Panc1 (cell line): ENCODE measurements around the gene UBASH3A. TPM values are rescaled to one million over a fixed set of nuclear protein-coding genes. Genes with fewer than 3 reads are reported as not detected.

Source experiments
- ATAC-seq: fragments of 200-7000 bp; cut with Tn5 transposase; 2 replicates; pipeline ENCODE4 v1.9.1; 2020; ENCODE audit warnings: mild to moderate bottlenecking, moderate library complexity
- BruUV-seq: library from RNA; stranded (reverse); fragments of 400-500 nt; replicated peaks from 2 replicates; lab custom pipeline; 2021; lab: Mats Ljungman, UMichigan
- CTCF ChIA-PET: fragments of 300-600 bp; sonication (Branson Sonifier 250); formaldehyde crosslinking; loops from one replicate; lab custom pipeline; 2022; ENCODE audit warnings: antibody characterized with exemption; lab: Charles Lee
- POLR2A ChIA-PET: fragments of 300-600 bp; sonication (Branson Sonifier 250); formaldehyde crosslinking; loops from one replicate; lab custom pipeline; 2022; ENCODE audit warnings: antibody characterized with exemption; lab: Charles Lee
- DNase-seq: peaks from one replicate; pipeline ENCODE4 v3.0.0-alpha.2; 2010; ENCODE audit warnings: low read depth, low spot score
- H3K27ac ChIP-seq: 2 replicates; pipeline ENCODE4 v1.5.1; 2011; ENCODE audit warnings: mild to moderate bottlenecking, low read length, inconsistent platforms
- H3K27me3 ChIP-seq: fragments of 200-500 bp; sonication (Bioruptor generic); 2 replicates; pipeline ENCODE4 v1.6.0; 2014; ENCODE audit warnings: low read length, inconsistent platforms; ENCODE audit not compliant: control insufficient read depth, insufficient read depth
- H3K36me3 ChIP-seq: fragments of 200-500 bp; sonication (Bioruptor generic); 2 replicates; pipeline ENCODE4 v1.5.1; 2014; ENCODE audit warnings: inconsistent platforms, mild to moderate bottlenecking, low read length, moderate library complexity; ENCODE audit not compliant: control insufficient read depth, insufficient read depth
- H3K4me1 ChIP-seq: 2 replicates; pipeline ENCODE4 v1.5.1; 2011; ENCODE audit warnings: inconsistent platforms, mild to moderate bottlenecking, low read length, moderate library complexity; ENCODE audit not compliant: control insufficient read depth, insufficient read depth
- H3K4me3 ChIP-seq, 2 experiments: 2 replicates each; pipeline ENCODE4 v1.5.1; 2011 to 2012; ENCODE audit warnings: low read depth in 2 of 2, low read length in 2 of 2, mild to moderate bottlenecking in 2 of 2, inconsistent platforms in 1 of 2, moderate library complexity in 1 of 2
- H3K9me3 ChIP-seq: fragments of 200-500 bp; sonication (Bioruptor generic); 2 replicates; pipeline ENCODE4 v1.5.1; 2014; ENCODE audit warnings: low read depth, mild to moderate bottlenecking, inconsistent platforms, low read length, moderate library complexity; ENCODE audit not compliant: control insufficient read depth, insufficient read depth
- POLR2AphosphoS5 ChIP-seq: IDR thresholded peaks from 2 replicates; pipeline ENCODE4 v1.6.1; 2012; ENCODE audit warnings: mild to moderate bottlenecking, low read depth, low read length, moderate library complexity
- SIN3A ChIP-seq: IDR thresholded peaks from 2 replicates; pipeline ENCODE4 v1.6.1; 2012; ENCODE audit warnings: low read depth, mild to moderate bottlenecking, low read length, moderate library complexity, borderline replicate concordance; ENCODE audit not compliant: insufficient read depth
- TCF7L2 ChIP-seq: IDR thresholded peaks from 2 replicates; pipeline ENCODE4 v1.6.1; 2011; ENCODE audit warnings: mild to moderate bottlenecking, low read depth, low read length, inconsistent platforms
- in situ Hi-C: cut with HindIII; loops from 2 replicates; pipeline ENCODE4 v1.10.0; 2016; ENCODE audit warnings: low sequenced_read_pairs, low pct_unique_long_range_greater_than_20kb
- intact Hi-C: fragments of 100-400 bp; cut with micrococcal nuclease; formaldehyde crosslinking; loops from one replicate; pipeline ENCODE4 v1.10.0; 2022; ENCODE audit not compliant: unreplicated experiment
- total RNA-seq: library from RNA; stranded (reverse); gene quantifications from one replicate; pipeline ENCODE4 v1.2.1, GENCODE V29; 2021; ENCODE audit not compliant: unreplicated experiment
- TF ChIP-seq, protein P1 (sequence below): fragments of 450-650 bp; IDR thresholded peaks from 2 replicates; pipeline ENCODE4 v1.5.1; 2017; ENCODE audit warnings: mild to moderate bottlenecking
- TF ChIP-seq, protein P2 (sequence below), 2 experiments: IDR thresholded peaks; 2 replicates each; pipeline ENCODE4 v1.6.1; 2011 to 2012; ENCODE audit warnings: low read depth in 2 of 2, control low read depth in 1 of 2, low read length in 1 of 2, mild to moderate bottlenecking in 1 of 2, moderate library complexity in 1 of 2; ENCODE audit not compliant: insufficient read depth in 1 of 2

The UBASH3A gene
- total RNA-seq, 1 experiment from 2014 or later: 0.33 TPM

DNA sequence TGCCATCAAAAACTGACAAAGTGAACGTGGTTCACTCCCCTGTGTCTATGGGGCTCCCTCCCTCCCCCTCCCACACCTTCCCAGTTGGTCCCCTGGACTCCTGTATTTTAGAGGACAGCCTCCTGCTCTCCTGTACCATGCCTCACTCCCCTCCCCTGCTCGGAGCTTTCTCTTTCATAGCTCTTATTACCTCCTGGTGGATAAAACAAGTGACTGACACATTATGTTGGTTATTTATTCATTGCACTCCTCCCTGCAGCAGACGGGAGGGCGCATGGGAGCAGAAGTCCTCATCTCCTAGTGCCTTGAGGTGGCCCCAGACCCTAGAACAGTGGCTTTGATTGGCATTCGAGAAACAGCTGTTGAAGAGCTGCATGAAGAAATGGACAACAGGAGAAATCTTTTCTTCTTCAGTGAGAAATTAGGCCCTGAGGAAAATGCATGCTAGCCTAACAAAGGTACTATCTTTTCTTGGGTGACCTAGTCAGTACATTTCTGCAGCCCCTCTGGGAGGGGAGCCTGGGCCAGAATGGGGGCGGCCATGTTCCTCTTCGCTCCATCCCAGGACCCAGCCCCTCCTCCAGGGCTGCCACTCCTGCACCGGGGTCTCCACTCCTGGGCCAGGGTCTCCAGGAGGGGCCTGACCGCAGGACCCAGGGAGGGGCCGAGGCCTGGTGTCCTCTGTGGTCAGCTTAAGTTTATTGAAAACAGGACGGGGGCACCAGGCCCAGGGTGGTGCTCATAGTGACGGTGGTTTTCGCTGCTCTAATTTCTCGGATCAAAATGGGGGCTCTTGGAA is 36.1 kb upstream of the UBASH3A start:
- no peak overlapping the region for H3K4me3 ChIP-seq
- no peaks in the 10 kb centered on the region; the same call in 1 of the 2 replicates for H3K4me1 ChIP-seq
- ATAC-seq (no peak), DNase-seq (no peak)
- POLR2A ChIA-PET: no interaction called here
- no peaks in the 10 kb centered on the region for H3K36me3 ChIP-seq
- TF ChIP-seq TCF7L2: no peak
- TF ChIP-seq, protein P1, sequence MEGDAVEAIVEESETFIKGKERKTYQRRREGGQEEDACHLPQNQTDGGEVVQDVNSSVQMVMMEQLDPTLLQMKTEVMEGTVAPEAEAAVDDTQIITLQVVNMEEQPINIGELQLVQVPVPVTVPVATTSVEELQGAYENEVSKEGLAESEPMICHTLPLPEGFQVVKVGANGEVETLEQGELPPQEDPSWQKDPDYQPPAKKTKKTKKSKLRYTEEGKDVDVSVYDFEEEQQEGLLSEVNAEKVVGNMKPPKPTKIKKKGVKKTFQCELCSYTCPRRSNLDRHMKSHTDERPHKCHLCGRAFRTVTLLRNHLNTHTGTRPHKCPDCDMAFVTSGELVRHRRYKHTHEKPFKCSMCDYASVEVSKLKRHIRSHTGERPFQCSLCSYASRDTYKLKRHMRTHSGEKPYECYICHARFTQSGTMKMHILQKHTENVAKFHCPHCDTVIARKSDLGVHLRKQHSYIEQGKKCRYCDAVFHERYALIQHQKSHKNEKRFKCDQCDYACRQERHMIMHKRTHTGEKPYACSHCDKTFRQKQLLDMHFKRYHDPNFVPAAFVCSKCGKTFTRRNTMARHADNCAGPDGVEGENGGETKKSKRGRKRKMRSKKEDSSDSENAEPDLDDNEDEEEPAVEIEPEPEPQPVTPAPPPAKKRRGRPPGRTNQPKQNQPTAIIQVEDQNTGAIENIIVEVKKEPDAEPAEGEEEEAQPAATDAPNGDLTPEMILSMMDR: no peak
- TF ChIP-seq, protein P2, sequence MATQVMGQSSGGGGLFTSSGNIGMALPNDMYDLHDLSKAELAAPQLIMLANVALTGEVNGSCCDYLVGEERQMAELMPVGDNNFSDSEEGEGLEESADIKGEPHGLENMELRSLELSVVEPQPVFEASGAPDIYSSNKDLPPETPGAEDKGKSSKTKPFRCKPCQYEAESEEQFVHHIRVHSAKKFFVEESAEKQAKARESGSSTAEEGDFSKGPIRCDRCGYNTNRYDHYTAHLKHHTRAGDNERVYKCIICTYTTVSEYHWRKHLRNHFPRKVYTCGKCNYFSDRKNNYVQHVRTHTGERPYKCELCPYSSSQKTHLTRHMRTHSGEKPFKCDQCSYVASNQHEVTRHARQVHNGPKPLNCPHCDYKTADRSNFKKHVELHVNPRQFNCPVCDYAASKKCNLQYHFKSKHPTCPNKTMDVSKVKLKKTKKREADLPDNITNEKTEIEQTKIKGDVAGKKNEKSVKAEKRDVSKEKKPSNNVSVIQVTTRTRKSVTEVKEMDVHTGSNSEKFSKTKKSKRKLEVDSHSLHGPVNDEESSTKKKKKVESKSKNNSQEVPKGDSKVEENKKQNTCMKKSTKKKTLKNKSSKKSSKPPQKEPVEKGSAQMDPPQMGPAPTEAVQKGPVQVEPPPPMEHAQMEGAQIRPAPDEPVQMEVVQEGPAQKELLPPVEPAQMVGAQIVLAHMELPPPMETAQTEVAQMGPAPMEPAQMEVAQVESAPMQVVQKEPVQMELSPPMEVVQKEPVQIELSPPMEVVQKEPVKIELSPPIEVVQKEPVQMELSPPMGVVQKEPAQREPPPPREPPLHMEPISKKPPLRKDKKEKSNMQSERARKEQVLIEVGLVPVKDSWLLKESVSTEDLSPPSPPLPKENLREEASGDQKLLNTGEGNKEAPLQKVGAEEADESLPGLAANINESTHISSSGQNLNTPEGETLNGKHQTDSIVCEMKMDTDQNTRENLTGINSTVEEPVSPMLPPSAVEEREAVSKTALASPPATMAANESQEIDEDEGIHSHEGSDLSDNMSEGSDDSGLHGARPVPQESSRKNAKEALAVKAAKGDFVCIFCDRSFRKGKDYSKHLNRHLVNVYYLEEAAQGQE (IDR thresholded peaks at IDR 0.05; ENCODE audit: insufficient read depth in 1 of 2, low read depth in 2 of 2, low read length in 1 of 2): no peak
- TF ChIP-seq POLR2AphosphoS5: no peak
- TF ChIP-seq SIN3A: no peak
- H3K27me3 ChIP-seq: no peaks in the 10 kb centered on the region
- H3K27ac ChIP-seq: no peak overlapping the region
- BruUV-seq: no TSS peak
- no peaks in the 10 kb centered on the region for H3K9me3 ChIP-seq
- CTCF ChIA-PET: interaction anchor here (0.7 kb wide), 1 partner anchor 30 kb away, joined by 6 read pairs; no protein-coding TSS in a partner anchor
- in situ Hi-C loops: no loop called here
- intact Hi-C loops: no loop called here

DNA sequence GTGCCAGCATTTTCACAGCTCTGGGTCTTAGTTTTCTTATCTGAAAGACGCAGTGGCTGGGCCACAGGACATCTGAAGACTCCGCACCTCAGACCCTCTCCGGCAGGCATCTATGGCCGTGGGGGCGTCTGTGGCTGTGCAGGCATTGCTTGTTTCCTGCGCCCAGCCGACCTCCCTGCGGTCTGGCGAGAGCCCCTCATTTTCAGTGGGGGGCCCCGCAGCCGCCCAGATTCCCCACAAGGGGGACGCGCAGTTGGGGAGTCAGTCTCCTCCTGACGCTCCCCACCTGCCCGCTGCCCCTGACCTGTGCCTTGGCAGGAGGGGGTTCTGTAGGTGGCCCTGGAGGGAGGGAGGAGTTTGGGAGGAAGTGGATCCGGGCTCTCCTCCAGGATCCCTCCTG is 33.9 kb upstream of the UBASH3A start:
- in situ Hi-C loops (no loop called here), intact Hi-C loops (no loop called here)
- DNase-seq: no peak
- Histone ChIP-seq H3K4me3 (no peak overlapping the region), H3K27me3 (no peaks in the 10 kb centered on the region), H3K36me3 (no peaks in the 10 kb centered on the region), H3K4me1 (no peaks in the 10 kb centered on the region; the same call in 1 of the 2 replicates), H3K9me3 (no peaks in the 10 kb centered on the region), H3K27ac (no peak overlapping the region)
- TF ChIP-seq, protein P1: no peak
- TF ChIP-seq SIN3A: no peak
- TF ChIP-seq, protein P2 (IDR thresholded peaks at IDR 0.05; ENCODE audit: insufficient read depth in 1 of 2, low read depth in 2 of 2, low read length in 1 of 2): no peak
- TF ChIP-seq TCF7L2: no peak
- no peak for TF ChIP-seq POLR2AphosphoS5
- ATAC-seq: no peak
- BruUV-seq: no TSS peak
- ChIA-PET POLR2A (no interaction called here), CTCF (no interaction called here)
